C4-2B (cell line): ENCODE results near the gene CCDC171.
A peak's percentile ranks its signal among the peaks of the same experiment; 100 is the strongest.

ENCODE experiments used
- H3K27ac ChIP-seq: fragments of 450-650 bp; 2 replicates; pipeline ENCODE4 v1.5.1; 2017
- ZFX ChIP-seq: fragments of 450-650 bp; IDR thresholded peaks from 2 replicates; pipeline ENCODE4 v1.6.1; 2017
- TF ChIP-seq, protein P1 (sequence below): fragments of 450-650 bp; conservative IDR thresholded peaks from 2 replicates; pipeline ENCODE4 v1.5.1; 2017; ENCODE audit warnings: mild to moderate bottlenecking

CCDC171 gene

GRCh38 chr9:15824310-15824709 lies 271.5 kb downstream of the CCDC171 start:
- no peak overlapping the region for H3K27ac ChIP-seq
- TF ChIP-seq, protein P1, sequence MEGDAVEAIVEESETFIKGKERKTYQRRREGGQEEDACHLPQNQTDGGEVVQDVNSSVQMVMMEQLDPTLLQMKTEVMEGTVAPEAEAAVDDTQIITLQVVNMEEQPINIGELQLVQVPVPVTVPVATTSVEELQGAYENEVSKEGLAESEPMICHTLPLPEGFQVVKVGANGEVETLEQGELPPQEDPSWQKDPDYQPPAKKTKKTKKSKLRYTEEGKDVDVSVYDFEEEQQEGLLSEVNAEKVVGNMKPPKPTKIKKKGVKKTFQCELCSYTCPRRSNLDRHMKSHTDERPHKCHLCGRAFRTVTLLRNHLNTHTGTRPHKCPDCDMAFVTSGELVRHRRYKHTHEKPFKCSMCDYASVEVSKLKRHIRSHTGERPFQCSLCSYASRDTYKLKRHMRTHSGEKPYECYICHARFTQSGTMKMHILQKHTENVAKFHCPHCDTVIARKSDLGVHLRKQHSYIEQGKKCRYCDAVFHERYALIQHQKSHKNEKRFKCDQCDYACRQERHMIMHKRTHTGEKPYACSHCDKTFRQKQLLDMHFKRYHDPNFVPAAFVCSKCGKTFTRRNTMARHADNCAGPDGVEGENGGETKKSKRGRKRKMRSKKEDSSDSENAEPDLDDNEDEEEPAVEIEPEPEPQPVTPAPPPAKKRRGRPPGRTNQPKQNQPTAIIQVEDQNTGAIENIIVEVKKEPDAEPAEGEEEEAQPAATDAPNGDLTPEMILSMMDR, result no peak
- TF ChIP-seq ZFX, result no peak

GRCh38 chr9:15831384-15831783 lies 278.5 kb downstream of the CCDC171 start:
- TF ChIP-seq, protein P1, result no peak
- TF ChIP-seq ZFX, result no peak
- H3K27ac ChIP-seq, result no peak overlapping the region

DNA sequence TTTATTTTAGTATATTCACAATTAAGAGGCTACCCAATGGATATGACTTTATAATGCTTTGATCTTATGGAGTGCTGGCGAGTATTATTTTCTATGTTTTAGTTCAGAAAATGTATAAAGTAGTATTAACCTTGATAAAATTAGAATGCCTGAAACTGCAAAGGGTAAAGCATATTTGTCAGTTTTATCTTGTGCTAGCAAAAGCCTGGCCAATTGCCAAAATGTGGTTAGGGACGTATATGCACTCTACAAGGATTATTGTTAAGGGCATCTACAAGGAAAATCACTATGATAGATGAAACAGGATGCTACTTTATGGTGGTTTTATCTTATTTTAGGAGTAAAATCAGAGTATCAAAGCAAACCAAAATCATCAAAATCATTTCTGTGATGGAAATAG lies 281.7 kb downstream of the CCDC171 start:
- H3K27ac ChIP-seq, result no peak overlapping the region

GRCh38 chr9:15837079-15837679 lies 284.3 kb downstream of the CCDC171 start:
- TF ChIP-seq, protein P1, result peak; percentile 86
- no peak for TF ChIP-seq ZFX
- H3K27ac ChIP-seq, result no peak overlapping the region

More for the DNA sequence above, 281.7 kb downstream of the CCDC171 start:
- TF ChIP-seq, protein P1, result no peak
- no peak for TF ChIP-seq ZFX

- no peak for TF ChIP-seq ZFX
- TF ChIP-seq, protein P1, result no peak
Measured at GRCh38 chr9:15842051-15842450, 289.2 kb downstream of the CCDC171 start.

GRCh38 chr9:15843316-15843715 lies 290.5 kb downstream of the CCDC171 start:
- TF ChIP-seq, protein P1, result no peak
- no peak for TF ChIP-seq ZFX
- no peak overlapping the region for H3K27ac ChIP-seq

More at GRCh38 chr9:15842051-15842450, 289.2 kb downstream of the CCDC171 start:
- H3K27ac ChIP-seq, result no peak overlapping the region

DNA sequence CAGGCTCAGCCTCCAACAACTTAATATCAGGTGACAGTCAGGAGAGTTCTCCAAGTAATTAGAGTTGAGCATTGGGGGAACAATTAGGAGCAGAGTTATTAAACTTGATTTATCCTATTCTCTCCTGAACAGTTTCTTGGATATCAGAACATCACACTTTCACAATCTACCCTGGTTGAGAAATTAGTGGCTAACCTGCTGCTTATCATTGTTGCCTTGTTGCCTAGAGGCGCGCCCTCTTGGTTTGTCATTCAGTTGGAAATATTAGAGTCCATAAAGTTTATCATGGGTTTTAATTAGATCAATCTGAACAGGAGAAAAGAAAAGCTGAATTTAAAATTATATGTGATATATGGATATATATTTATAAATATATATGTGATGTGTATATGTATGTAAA lies 291.1 kb downstream of the CCDC171 start:
- no peak for TF ChIP-seq ZFX
- TF ChIP-seq, protein P1, result no peak
- no peak overlapping the region for H3K27ac ChIP-seq
